ENCODE data around the gene CACNA1C. TPM values are rescaled to one million over a fixed set of nuclear protein-coding genes. Genes with fewer than 3 reads are reported as not detected.

CACNA1C gene
- total RNA-seq, 2 experiments from 2014 or later = 0.05 to 0.08 TPM

DNA sequence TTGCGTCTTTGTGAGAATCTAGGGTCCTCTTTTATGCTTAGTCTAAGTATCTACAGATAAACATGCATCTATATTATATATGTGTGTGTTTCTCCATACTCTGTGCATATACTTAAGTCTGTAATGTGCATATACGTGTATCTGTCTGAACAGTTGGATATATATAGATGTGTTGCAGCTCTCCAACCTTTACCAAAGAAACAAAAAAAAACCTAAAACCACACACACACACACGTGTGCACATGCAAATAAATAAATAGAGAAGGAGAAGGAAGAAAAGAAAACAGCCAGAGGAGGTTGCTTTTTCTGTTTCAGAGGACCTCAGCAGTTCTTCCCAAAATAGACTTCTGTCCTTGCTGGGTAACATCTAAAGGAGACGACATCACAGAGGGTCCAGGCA is 244.9 kb downstream of the CACNA1C start:
- Histone ChIP-seq H3K27me3 (ENCODE audit: control insufficient read depth in 1 of 2, insufficient read depth in 2 of 2, low read length in 2 of 2) (no peaks in the 10 kb centered on the region), H3K4me1 (ENCODE audit: insufficient read depth, low read length) (peaks cover 11% of the 10 kb centered on the region), H3K27ac (ENCODE audit: low read depth in 1 of 2, low read length in 2 of 2) (no peak overlapping the region), H3K4me3 (ENCODE audit: low read length) (no peak overlapping the region), H3K36me3 (ENCODE audit: insufficient read depth, low read length) (no peaks in the 10 kb centered on the region), H3K9me3 (ENCODE audit: control insufficient read depth in 1 of 2, insufficient read depth in 1 of 2, low read length in 2 of 2) (no peaks in the 10 kb centered on the region)
- intact Hi-C loops (cut with DNase I, micrococcal nuclease) = loop anchor here (10.0 kb wide), 2 partner anchors 503 to 643 kb away; no protein-coding TSS in a partner anchor
- DNase-seq (no peak), ATAC-seq (ENCODE audit: poor library complexity) (no peak)
- Mint-ChIP-seq H3K36me3 (ENCODE audit: low read depth) (no peaks in the 10 kb centered on the region), H3K4me1 (ENCODE audit: low read depth) (peaks cover 24% of the 10 kb centered on the region), H3K27ac (no peak overlapping the region), H3K27me3 (no peaks in the 10 kb centered on the region), H3K9me3 (no peaks in the 10 kb centered on the region), H3K4me3 (no peak overlapping the region)
- TF ChIP-seq, protein P1, sequence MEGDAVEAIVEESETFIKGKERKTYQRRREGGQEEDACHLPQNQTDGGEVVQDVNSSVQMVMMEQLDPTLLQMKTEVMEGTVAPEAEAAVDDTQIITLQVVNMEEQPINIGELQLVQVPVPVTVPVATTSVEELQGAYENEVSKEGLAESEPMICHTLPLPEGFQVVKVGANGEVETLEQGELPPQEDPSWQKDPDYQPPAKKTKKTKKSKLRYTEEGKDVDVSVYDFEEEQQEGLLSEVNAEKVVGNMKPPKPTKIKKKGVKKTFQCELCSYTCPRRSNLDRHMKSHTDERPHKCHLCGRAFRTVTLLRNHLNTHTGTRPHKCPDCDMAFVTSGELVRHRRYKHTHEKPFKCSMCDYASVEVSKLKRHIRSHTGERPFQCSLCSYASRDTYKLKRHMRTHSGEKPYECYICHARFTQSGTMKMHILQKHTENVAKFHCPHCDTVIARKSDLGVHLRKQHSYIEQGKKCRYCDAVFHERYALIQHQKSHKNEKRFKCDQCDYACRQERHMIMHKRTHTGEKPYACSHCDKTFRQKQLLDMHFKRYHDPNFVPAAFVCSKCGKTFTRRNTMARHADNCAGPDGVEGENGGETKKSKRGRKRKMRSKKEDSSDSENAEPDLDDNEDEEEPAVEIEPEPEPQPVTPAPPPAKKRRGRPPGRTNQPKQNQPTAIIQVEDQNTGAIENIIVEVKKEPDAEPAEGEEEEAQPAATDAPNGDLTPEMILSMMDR (IDR thresholded peaks at IDR 0.05) = no peak
- ChIA-PET POLR2A (no interaction called here), CTCF (no interaction called here)

DNA sequence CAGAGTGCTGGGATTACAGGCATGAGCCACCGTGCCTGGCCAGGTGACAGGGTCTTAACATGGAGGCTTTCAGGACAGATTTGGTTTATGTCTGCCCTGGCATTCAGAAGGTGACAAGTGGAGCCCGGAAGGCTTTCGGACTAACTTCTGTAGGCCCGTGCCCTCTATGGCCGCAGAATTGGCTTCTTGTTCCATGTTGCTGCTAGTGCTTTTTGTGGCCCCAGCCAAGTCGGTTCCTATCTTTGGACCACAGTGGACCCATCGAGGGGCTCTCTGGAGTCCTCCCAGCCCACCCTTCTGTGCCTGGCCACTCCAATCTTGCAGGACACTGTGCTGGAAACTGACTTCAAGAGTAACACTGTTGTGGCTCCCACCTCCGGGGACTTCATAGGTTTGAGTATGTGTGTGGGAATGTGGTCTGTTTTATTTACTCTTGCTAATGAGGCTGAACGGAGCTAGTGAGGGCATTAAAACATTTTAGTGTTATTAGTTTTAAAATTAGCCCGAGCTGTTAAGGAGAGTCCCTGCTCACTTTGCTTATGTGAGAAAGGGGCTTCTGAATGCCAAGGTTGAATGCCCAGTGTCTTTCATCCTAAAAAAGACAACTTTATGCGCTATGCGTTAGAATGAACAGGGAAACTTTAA is 245.9 kb downstream of the CACNA1C start:
- ChIA-PET POLR2A (no interaction called here), CTCF (no interaction called here)
- no peak for ATAC-seq (ENCODE audit: poor library complexity)
- intact Hi-C loops (cut with DNase I, micrococcal nuclease) = loop anchor here (10.0 kb wide), 2 partner anchors 504 to 644 kb away; no protein-coding TSS in a partner anchor
- Histone ChIP-seq H3K9me3 (ENCODE audit: control insufficient read depth in 1 of 2, insufficient read depth in 1 of 2, low read length in 2 of 2) (no peaks in the 10 kb centered on the region), H3K4me1 (ENCODE audit: insufficient read depth, low read length) (peaks cover 11% of the 10 kb centered on the region), H3K36me3 (ENCODE audit: insufficient read depth, low read length) (no peaks in the 10 kb centered on the region), H3K27me3 (ENCODE audit: control insufficient read depth in 1 of 2, insufficient read depth in 2 of 2, low read length in 2 of 2) (no peaks in the 10 kb centered on the region), H3K4me3 (ENCODE audit: low read length) (no peak overlapping the region), H3K27ac (ENCODE audit: low read depth in 1 of 2, low read length in 2 of 2) (no peak overlapping the region)
- Mint-ChIP-seq H3K27me3 (no peaks in the 10 kb centered on the region), H3K9me3 (no peaks in the 10 kb centered on the region), H3K36me3 (ENCODE audit: low read depth) (no peaks in the 10 kb centered on the region), H3K27ac (no peak overlapping the region), H3K4me3 (no peak overlapping the region), H3K4me1 (ENCODE audit: low read depth) (peaks cover 24% of the 10 kb centered on the region)
- TF ChIP-seq, protein P1 (IDR thresholded peaks at IDR 0.05) = no peak
- DNase-seq = no peak

DNA sequence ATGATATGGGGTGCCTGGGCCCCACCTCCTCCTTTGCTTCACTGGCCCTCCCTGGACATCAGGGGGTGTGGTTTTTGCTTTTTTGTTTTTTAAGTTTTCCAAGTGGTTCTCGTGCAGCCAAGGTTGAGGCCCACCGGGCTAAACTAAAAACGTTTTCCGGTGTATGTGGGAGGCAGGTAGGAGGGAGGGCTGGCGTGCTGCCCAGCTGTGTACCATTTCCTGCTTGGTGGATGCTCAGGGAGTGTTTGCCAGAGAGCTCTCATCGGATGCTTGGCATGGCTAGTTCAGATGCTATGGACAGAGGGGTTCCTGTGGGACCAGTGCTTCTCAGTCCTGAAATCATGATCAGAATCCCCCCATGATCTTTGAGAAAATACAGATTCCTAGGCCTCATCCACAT is 246.4 kb downstream of the CACNA1C start:
- Mint-ChIP-seq H3K27ac (no peak overlapping the region), H3K4me1 (ENCODE audit: low read depth) (peaks cover 24% of the 10 kb centered on the region), H3K4me3 (no peak overlapping the region), H3K9me3 (no peaks in the 10 kb centered on the region), H3K27me3 (no peaks in the 10 kb centered on the region), H3K36me3 (ENCODE audit: low read depth) (no peaks in the 10 kb centered on the region)
- Histone ChIP-seq H3K27me3 (ENCODE audit: control insufficient read depth in 1 of 2, insufficient read depth in 2 of 2, low read length in 2 of 2) (no peaks in the 10 kb centered on the region), H3K27ac (ENCODE audit: low read depth in 1 of 2, low read length in 2 of 2) (no peak overlapping the region), H3K36me3 (ENCODE audit: insufficient read depth, low read length) (no peaks in the 10 kb centered on the region), H3K9me3 (ENCODE audit: control insufficient read depth in 1 of 2, insufficient read depth in 1 of 2, low read length in 2 of 2) (no peaks in the 10 kb centered on the region), H3K4me1 (ENCODE audit: insufficient read depth, low read length) (peaks cover 11% of the 10 kb centered on the region), H3K4me3 (ENCODE audit: low read length) (no peak overlapping the region)
- ChIA-PET POLR2A (no interaction called here), CTCF (no interaction called here)
- ATAC-seq (ENCODE audit: poor library complexity) (no peak), DNase-seq (peak in 1 of 14 experiments; percentile 27)
- TF ChIP-seq, protein P1 (IDR thresholded peaks at IDR 0.05) = no peak
- intact Hi-C loops (cut with DNase I, micrococcal nuclease) = loop anchor here (10.0 kb wide), 2 partner anchors 504 to 644 kb away; no protein-coding TSS in a partner anchor

Measured in CD4-positive, alpha-beta T cell (primary cell).